HG03378 (cell line): ENCODE data around the gene DGKA.
"Not testable (repeated sequence)": the region's sequence is repeated elsewhere in the genome, so short reads cannot be mapped to it uniquely, and the experiment has no call there.

ENCODE experiments used
- ATAC-seq: cut with Tn5 transposase; IDR thresholded peaks from one replicate; pipeline ENCODE4 v1.9.1; 2021; ENCODE audit warnings: mild to moderate bottlenecking, moderate library complexity; ENCODE audit not compliant: unreplicated experiment

The DGKA gene

GRCh38 chr12:55996201-55996714, 65.3 kb downstream of the DGKA start:
- ATAC-seq, result no peak

- ATAC-seq, result peak; percentile 98
Observed at GRCh38 chr12:55996715-55997534, 66.0 kb downstream of the DGKA start, which contains the start of gene SUOX. Gene SUOX (plus strand): TSS chr12:55997276. CDS start chr12:56002222, 4,946 bp downstream.

GRCh38 chr12:55997535-55997859, 66.5 kb downstream of the DGKA start:
- no peak for ATAC-seq

GRCh38 chr12:55999522-55999921, 68.6 kb downstream of the DGKA start:
- ATAC-seq, result not testable (repeated sequence)

- ATAC-seq, result not testable (repeated sequence)
Observed at GRCh38 chr12:55999999-56000540, 69.1 kb downstream of the DGKA start.

- no peak for ATAC-seq
Observed at GRCh38 chr12:56001487-56002100, 70.6 kb downstream of the DGKA start.

- not testable (repeated sequence) for ATAC-seq
Observed at GRCh38 chr12:56003376-56003775, 72.4 kb downstream of the DGKA start.
